T-helper 17 cell (primary cell): ENCODE measurements around the gene CAP1. TPM values are rescaled to one million over a fixed set of nuclear protein-coding genes. Genes with fewer than 3 reads are reported as not detected.
"Not testable (repeated sequence)": the region's sequence is repeated elsewhere in the genome, so short reads cannot be mapped to it uniquely, and the experiment has no call there.

Experiments
- ATAC-seq: fragments of 150-1000 bp; cut with Tn5 transposase; 2 replicates; pipeline ENCODE4 v1.10.0; 2021; ENCODE audit warnings: mild to moderate bottlenecking, moderate library complexity
- DNase-seq, 3 donors: peaks; one replicate each; pipeline versions ENCODE4 v3.0.0 to v3.0.0-alpha.2; 2020 to 2021
- H3K9me3 ChIP-seq: one replicate; pipeline ENCODE4 v1.7.0; 2013; ENCODE audit warnings: low read length, mild to moderate bottlenecking; ENCODE audit not compliant: control insufficient read depth, poor library complexity, severe bottlenecking
- H3K27ac Mint-ChIP-seq: one replicate; pipeline ENCODE4 v1.8.0; 2022; ENCODE audit warnings: mild to moderate bottlenecking, moderate library complexity, mixed read lengths
- H3K27me3 Mint-ChIP-seq: one replicate; pipeline ENCODE4 v1.8.0; 2022; ENCODE audit warnings: mixed read lengths
- H3K36me3 Mint-ChIP-seq: one replicate; pipeline ENCODE4 v1.8.0; 2022; ENCODE audit warnings: low read depth, mixed read lengths
- H3K4me1 Mint-ChIP-seq: one replicate; pipeline ENCODE4 v1.8.0; 2022; ENCODE audit warnings: mild to moderate bottlenecking, mixed read lengths
- H3K4me3 Mint-ChIP-seq: one replicate; pipeline ENCODE4 v1.8.0; 2022; ENCODE audit warnings: mild to moderate bottlenecking, moderate library complexity, mixed read lengths
- total RNA-seq, 4 donors: library from RNA in 2 of 4; stranded (reverse) in 2 of 4; gene quantifications; one replicate each; pipeline ENCODE4 v1.2.3 and lab custom pipeline; 2022 to 2026

Gene CAP1
- total RNA-seq (100 to 1,000 TPM; 244 to 273 TPM), total RNA-seq (lab: John Stamatoyannopoulos, UW) (354 to 668 reads per million in 2 donors)

GRCh38 chr1:40040511-40041465 is at the start of gene CAP1:
TSS of gene CAP1 (plus strand) at chr1:40040729. CDS start at chr1:40059347, 18,618 bp downstream.
- Mint-ChIP-seq H3K4me3 (peak within 1 kb of the TSS; percentile 98), H3K4me1 (peaks cover 52% of the 10 kb centered on the region), H3K27ac (peak within 1 kb of the TSS; percentile 97), H3K36me3 (peaks cover 15% of the 10 kb centered on the region), H3K27me3 (no peaks in the 10 kb centered on the region)
- no peaks in the 10 kb centered on the region for H3K9me3 ChIP-seq
- DNase-seq = peak; percentile 100
- ATAC-seq = peak; percentile 94

GRCh38 chr1:39992234-39992633 is 48.3 kb upstream of the CAP1 start:
- Mint-ChIP-seq H3K27me3 (no peaks in the 10 kb centered on the region), H3K4me1 (peaks cover 14% of the 10 kb centered on the region), H3K27ac (peak overlapping the region; percentile 56), H3K36me3 (peaks cover 4% of the 10 kb centered on the region), H3K4me3 (no peak overlapping the region)
- DNase-seq (no peak), ATAC-seq (no peak)
- no peaks in the 10 kb centered on the region for H3K9me3 ChIP-seq

GRCh38 chr1:39992888-39993287 is 47.6 kb upstream of the CAP1 start:
- no peak for ATAC-seq
- H3K36me3 Mint-ChIP-seq = peaks cover 2% of the 10 kb centered on the region
- DNase-seq = no peak
- H3K9me3 ChIP-seq = no peaks in the 10 kb centered on the region
- peak overlapping the region; percentile 56 for H3K27ac Mint-ChIP-seq
- peaks cover 14% of the 10 kb centered on the region for H3K4me1 Mint-ChIP-seq
- H3K4me3 Mint-ChIP-seq = no peak overlapping the region
- no peaks in the 10 kb centered on the region for H3K27me3 Mint-ChIP-seq

- H3K36me3 Mint-ChIP-seq = no peaks in the 10 kb centered on the region
These were observed 44.5 kb upstream of the CAP1 start for GRCh38 chr1:39995973-39996393.

GRCh38 chr1:39996396-39997004 is 44.0 kb upstream of the CAP1 start:
- H3K27me3 Mint-ChIP-seq = no peaks in the 10 kb centered on the region
- no peaks in the 10 kb centered on the region for H3K36me3 Mint-ChIP-seq
- no peaks in the 10 kb centered on the region for H3K9me3 ChIP-seq
- H3K4me1 Mint-ChIP-seq = peaks cover 11% of the 10 kb centered on the region
- DNase-seq (no peak), ATAC-seq (no peak)
- peak overlapping the region; percentile 47 for H3K27ac Mint-ChIP-seq
- H3K4me3 Mint-ChIP-seq = no peak overlapping the region

More at GRCh38 chr1:39995973-39996393, 44.5 kb upstream of the CAP1 start:
- ATAC-seq (peak; percentile 77), DNase-seq (no peak)
- Mint-ChIP-seq H3K4me3 (no peak overlapping the region), H3K27me3 (no peaks in the 10 kb centered on the region), H3K4me1 (peaks cover 9% of the 10 kb centered on the region), H3K27ac (peak overlapping the region; percentile 8)
- no peaks in the 10 kb centered on the region for H3K9me3 ChIP-seq

- peak overlapping the region; percentile 54 for H3K27ac Mint-ChIP-seq
- no peaks in the 10 kb centered on the region for H3K9me3 ChIP-seq
- H3K4me1 Mint-ChIP-seq = peaks cover 21% of the 10 kb centered on the region
- H3K27me3 Mint-ChIP-seq = no peaks in the 10 kb centered on the region
- H3K36me3 Mint-ChIP-seq = peaks cover 4% of the 10 kb centered on the region
- H3K4me3 Mint-ChIP-seq = peak overlapping the region; percentile 61
- DNase-seq (no peak), ATAC-seq (no peak)
These were observed 39.1 kb upstream of the CAP1 start for GRCh38 chr1:40001456-40001855.

- no peaks in the 10 kb centered on the region for H3K27me3 Mint-ChIP-seq
- H3K4me3 Mint-ChIP-seq = peak overlapping the region; percentile 25
- H3K4me1 Mint-ChIP-seq = peaks cover 20% of the 10 kb centered on the region
- H3K36me3 Mint-ChIP-seq = peaks cover 4% of the 10 kb centered on the region
- no peak for DNase-seq
- H3K9me3 ChIP-seq = no peaks in the 10 kb centered on the region
- peak overlapping the region; percentile 88 for H3K27ac Mint-ChIP-seq
- ATAC-seq = peak; percentile 61
These were observed 37.1 kb upstream of the CAP1 start for GRCh38 chr1:40003156-40004093.

- DNase-seq (no peak), ATAC-seq (no peak)
- no peaks in the 10 kb centered on the region for H3K9me3 ChIP-seq
- Mint-ChIP-seq H3K4me1 (peaks cover 22% of the 10 kb centered on the region), H3K36me3 (peaks cover 4% of the 10 kb centered on the region), H3K27me3 (no peaks in the 10 kb centered on the region), H3K4me3 (no peak overlapping the region), H3K27ac (no peak overlapping the region)
These were observed 35.7 kb upstream of the CAP1 start for GRCh38 chr1:40004857-40005256.

GRCh38 chr1:40007481-40008034 is 33.0 kb upstream of the CAP1 start:
- H3K4me3 Mint-ChIP-seq, H3K27me3 Mint-ChIP-seq, H3K9me3 ChIP-seq, ATAC-seq, H3K36me3 Mint-ChIP-seq, DNase-seq, H3K27ac Mint-ChIP-seq: not testable (repeated sequence)
- H3K4me1 Mint-ChIP-seq = peaks cover 13% of the 10 kb centered on the region

- H3K9me3 ChIP-seq = no peaks in the 10 kb centered on the region
- Mint-ChIP-seq H3K27me3 (no peaks in the 10 kb centered on the region), H3K27ac (no peak overlapping the region), H3K36me3 (no peaks in the 10 kb centered on the region), H3K4me3 (no peak overlapping the region), H3K4me1 (peaks cover 15% of the 10 kb centered on the region)
- DNase-seq = no peak
- ATAC-seq = no peak
These were observed 29.3 kb upstream of the CAP1 start for GRCh38 chr1:40011198-40011597.

GRCh38 chr1:40014253-40014706 is 26.2 kb upstream of the CAP1 start:
- no peak for DNase-seq
- ATAC-seq = peak; percentile 98
- no peaks in the 10 kb centered on the region for H3K27me3 Mint-ChIP-seq
- H3K4me1 Mint-ChIP-seq = peaks cover 19% of the 10 kb centered on the region
- peak overlapping the region; percentile 94 for H3K27ac Mint-ChIP-seq
- no peaks in the 10 kb centered on the region for H3K9me3 ChIP-seq
- no peak overlapping the region for H3K4me3 Mint-ChIP-seq
- no peaks in the 10 kb centered on the region for H3K36me3 Mint-ChIP-seq

GRCh38 chr1:40014812-40015594 is 25.5 kb upstream of the CAP1 start:
- H3K36me3 Mint-ChIP-seq = no peaks in the 10 kb centered on the region
- DNase-seq = no peak
- no peaks in the 10 kb centered on the region for H3K9me3 ChIP-seq
- ATAC-seq = no peak
- peaks cover 18% of the 10 kb centered on the region for H3K4me1 Mint-ChIP-seq
- H3K27me3 Mint-ChIP-seq = no peaks in the 10 kb centered on the region
- peak overlapping the region; percentile 94 for H3K27ac Mint-ChIP-seq
- H3K4me3 Mint-ChIP-seq = no peak overlapping the region
